H1 (cell line): ENCODE results near the gene KRT6C. TPM values are rescaled to one million over a fixed set of nuclear protein-coding genes. Genes with fewer than 3 reads are reported as not detected.

Experiments
- KDM5A ChIP-seq: fragments of 200-600 bp; IDR thresholded peaks from 2 replicates; pipeline ENCODE4 v1.7.1; 2012; ENCODE audit warnings: mild to moderate bottlenecking, low read length, inconsistent platforms, mixed read lengths
- polyA plus RNA-seq, 7 experiments: library from polyadenylated mRNA; depleted of rRNA in 3 of 7; stranded (reverse) in 5 of 7; unstranded in 2 of 7; fragments of >200 nt in 5 of 7; fragments of 200-250 nt in 2 of 7; gene quantifications; 1 replicate in 5 of 7; 2 replicates in 1 of 7; 4 replicates in 1 of 7; pipeline versions ENCODE4 v1.2.1 to v1.2.3, GENCODE V29; 2011 to 2013; ENCODE audit warnings: missing spikeins in 2 of 7, mixed read lengths in 2 of 7
- total RNA-seq: library from RNA; stranded (reverse); fragmentation: NEBNext Ultra II Directional; extraction: Animal tissue kit (Norgen Biotek cat#: 25700); gene quantifications from 2 replicates; pipeline ENCODE4 v1.2.1, GENCODE V29; 2021

Gene KRT6C
- total and polyA plus RNA-seq, 2 of the 8 experiments (the other 6 are each of a cell fraction or from before 2014, with no cell fraction given) = not detected

GRCh38 chr12:52486166-52487105 lies 12.8 kb upstream of the KRT6C start (continued):
- no peak for TF ChIP-seq KDM5A
